ENCODE measurements around the gene SNX25. TPM values are rescaled to one million over a fixed set of nuclear protein-coding genes. Genes with fewer than 3 reads are reported as not detected.
"Not testable (repeated sequence)": the region's sequence is repeated elsewhere in the genome, so short reads cannot be mapped to it uniquely, and the experiment has no call there.

The SNX25 gene
- total RNA-seq, 2 experiments from 2014 or later = 18.9 to 21.6 TPM

DNA sequence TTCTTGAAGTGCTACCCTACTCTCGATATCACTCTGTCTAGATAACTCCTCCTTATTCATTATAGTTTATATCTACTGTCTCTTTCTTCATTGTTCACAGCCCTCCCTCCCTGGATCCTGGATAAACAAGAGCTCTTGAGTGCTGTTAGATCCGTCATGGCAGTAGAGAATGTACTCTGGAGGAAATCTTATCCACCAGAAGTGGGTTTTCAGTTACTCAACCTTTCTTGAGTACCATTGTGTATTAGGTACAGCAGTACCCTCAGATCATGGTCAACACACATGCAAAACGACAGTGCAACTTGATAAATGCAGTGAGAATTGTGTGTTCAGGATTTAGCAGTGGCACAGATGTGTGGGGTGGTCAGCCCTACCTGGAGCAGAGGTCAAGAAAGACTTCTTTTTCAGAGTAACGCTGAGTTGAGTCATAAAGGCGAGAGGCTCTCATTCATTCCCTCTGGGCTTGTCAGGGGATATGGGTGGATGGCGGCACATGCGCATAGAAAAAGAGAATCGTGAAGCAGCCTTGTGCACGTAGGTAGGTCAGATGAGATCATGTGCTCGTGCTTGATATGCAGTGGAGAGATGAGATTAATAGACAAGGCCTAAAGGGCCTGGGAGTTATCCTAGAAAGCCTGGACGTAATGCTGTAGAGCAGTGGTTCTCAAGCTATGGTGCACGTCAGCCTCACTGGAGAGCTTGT lies 89.5 kb downstream of the SNX25 start:
- no peaks in the 10 kb centered on the region for H3K27me3 Mint-ChIP-seq
- intact Hi-C loops (cut with micrococcal nuclease) = no loop called here
- no peak overlapping the region for H3K27ac Mint-ChIP-seq
- H3K36me3 Mint-ChIP-seq = peaks cover 8% of the 10 kb centered on the region
- ChIA-PET CTCF (interaction anchor here (0.7 kb wide), 1 partner anchor 8 kb away, joined by 3 read pairs; no protein-coding TSS in a partner anchor), POLR2A (no interaction called here)
- DNase-seq = no peak
- no peaks in the 10 kb centered on the region for H3K4me1 Mint-ChIP-seq (ENCODE audit: low read depth)
- no peak overlapping the region for H3K4me3 Mint-ChIP-seq
- no peaks in the 10 kb centered on the region for H3K9me3 Mint-ChIP-seq

DNA sequence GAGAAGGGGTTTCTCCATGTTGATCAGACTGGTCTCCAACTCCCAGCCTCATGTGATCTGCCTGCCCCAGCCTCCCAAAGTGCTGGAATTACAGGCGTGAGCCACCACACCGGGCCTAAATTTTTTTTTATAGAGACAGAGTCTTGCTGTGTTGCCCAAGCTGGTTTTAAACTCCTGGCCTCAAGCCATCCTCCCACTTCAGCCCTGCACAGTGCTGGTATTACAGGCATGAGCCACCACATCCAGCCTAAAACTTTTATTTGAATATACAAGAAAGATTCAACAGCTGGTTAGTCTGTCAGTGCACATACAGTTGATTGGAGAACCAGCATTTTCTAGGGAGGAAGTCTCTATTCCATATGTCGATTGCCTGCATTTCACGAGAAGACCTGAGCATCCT lies 95.1 kb downstream of the SNX25 start:
- Mint-ChIP-seq H3K27me3 (no peaks in the 10 kb centered on the region), H3K4me3 (no peak overlapping the region), H3K9me3 (no peaks in the 10 kb centered on the region), H3K4me1 (ENCODE audit: low read depth) (no peaks in the 10 kb centered on the region), H3K36me3 (no peaks in the 10 kb centered on the region), H3K27ac (no peak overlapping the region)
- DNase-seq = no peak
- intact Hi-C loops (cut with micrococcal nuclease) = no loop called here
- ChIA-PET CTCF (no interaction called here), POLR2A (no interaction called here)

DNA sequence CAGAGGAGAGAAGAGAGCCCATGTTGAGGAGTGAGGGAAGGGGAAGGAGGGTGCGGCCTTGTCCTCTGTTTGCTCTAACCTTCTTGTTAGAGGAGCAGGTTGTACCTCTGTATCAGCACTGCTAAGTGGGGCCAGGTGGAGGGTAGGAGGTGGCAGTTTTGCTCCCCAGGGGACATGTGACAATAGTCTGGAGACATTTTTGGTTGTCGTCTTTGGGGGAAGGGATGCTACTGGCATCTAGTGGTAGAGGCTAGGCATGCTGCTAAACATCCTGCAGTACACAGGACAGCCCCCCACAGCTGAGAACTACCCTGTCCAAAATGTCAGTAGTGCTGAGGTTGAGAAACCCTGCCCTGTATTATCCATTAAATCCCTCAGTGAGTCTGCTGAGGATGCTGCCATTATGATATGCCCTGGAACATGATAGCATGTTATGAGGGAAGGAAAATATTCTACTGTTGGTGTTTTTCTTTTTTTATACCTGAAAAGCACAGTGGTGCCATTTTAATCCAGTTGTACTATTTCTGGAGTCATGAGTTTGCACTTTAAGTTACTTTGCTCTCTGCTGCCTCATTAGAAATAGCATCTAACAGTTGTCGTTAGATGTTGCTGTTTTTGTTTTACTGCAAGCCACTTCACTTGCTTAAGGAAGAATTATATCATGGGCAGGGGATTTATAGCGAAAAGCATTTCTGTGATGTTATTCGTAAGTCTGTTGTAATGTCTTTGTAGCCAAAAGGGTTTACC lies 95.7 kb downstream of the SNX25 start:
- no peaks in the 10 kb centered on the region for H3K9me3 Mint-ChIP-seq
- ChIA-PET POLR2A (no interaction called here), CTCF (no interaction called here)
- no peak overlapping the region for H3K4me3 Mint-ChIP-seq
- intact Hi-C loops (cut with micrococcal nuclease) = loop anchor here (1.0 kb wide), 1 partner anchor 95 kb away; no protein-coding TSS in a partner anchor
- no peaks in the 10 kb centered on the region for H3K36me3 Mint-ChIP-seq
- H3K27me3 Mint-ChIP-seq = no peaks in the 10 kb centered on the region
- no peaks in the 10 kb centered on the region for H3K4me1 Mint-ChIP-seq (ENCODE audit: low read depth)
- peak; percentile 47 for DNase-seq
- H3K27ac Mint-ChIP-seq = no peak overlapping the region

DNA sequence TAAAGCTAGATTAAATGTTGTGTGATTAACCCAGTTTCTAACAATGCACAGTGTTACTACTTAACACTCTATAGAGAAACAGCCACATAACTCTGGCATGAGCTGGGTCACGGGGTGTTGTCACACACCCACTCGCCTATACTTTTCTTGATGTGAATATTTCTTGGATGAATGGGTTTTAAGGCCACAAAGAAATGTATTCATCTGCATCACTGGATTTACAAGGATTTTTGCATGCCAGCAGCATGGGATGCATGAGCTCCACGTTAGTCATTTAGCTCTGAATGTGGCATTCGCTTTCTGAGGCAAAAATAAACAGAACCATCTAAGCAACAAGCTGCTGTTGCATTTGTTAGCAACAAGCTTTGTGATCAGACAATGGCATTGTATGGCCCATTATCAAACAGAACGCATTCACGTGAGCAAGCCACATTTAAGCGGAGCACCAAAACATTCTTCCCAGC lies 96.6 kb downstream of the SNX25 start:
- H3K27ac Mint-ChIP-seq = no peak overlapping the region
- H3K36me3 Mint-ChIP-seq = peaks cover 2% of the 10 kb centered on the region
- H3K4me1 Mint-ChIP-seq (ENCODE audit: low read depth) = no peaks in the 10 kb centered on the region
- DNase-seq = no peak
- ChIA-PET CTCF (interaction anchor here (0.7 to 1.1 kb wide), 3 partner anchors 121 to 265 kb away, joined by 3 read pairs; no protein-coding TSS in a partner anchor), POLR2A (no interaction called here)
- no peak overlapping the region for H3K4me3 Mint-ChIP-seq
- intact Hi-C loops (cut with micrococcal nuclease) = loop anchor here (1.0 kb wide), 1 partner anchor 96 kb away; no protein-coding TSS in a partner anchor
- no peaks in the 10 kb centered on the region for H3K9me3 Mint-ChIP-seq
- no peaks in the 10 kb centered on the region for H3K27me3 Mint-ChIP-seq

DNA sequence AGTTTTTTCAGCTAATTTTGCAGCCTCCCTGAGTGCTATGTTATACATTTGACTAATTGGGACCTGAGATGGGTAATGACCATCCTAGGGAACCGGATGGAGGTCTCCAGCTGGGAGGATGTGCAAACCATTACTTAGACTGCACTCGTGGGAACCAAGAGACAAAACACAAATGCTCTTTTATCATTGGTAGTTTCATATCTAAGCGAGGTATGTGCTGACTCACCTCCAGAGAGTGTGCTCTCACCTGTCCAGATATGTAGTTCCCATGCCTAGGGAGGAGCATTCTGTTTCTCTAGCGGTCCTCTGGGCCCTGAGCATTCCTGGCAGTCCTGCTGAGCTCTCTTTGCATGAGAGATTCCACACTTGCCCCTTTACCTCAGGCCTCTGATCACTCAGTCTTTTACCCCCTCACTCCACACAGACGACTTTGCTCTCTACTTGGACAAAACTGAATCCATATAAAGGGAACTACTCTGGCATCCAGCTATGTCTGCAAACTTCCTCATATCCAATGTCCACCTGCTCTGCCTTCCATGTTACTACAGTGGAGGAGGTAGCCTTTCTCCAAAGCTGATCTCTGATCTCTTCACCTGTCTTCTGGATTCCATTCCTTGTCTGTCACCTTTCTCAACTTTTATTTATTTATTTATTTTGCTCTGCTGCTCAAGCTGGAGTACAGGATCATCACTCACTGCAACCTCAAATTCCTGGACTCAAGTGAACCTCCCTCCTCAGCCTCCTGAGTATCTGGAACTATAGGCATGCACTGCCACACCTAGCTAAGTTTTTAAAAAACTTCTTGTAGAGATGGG lies 97.9 kb downstream of the SNX25 start:
- DNase-seq = no peak
- H3K4me1 Mint-ChIP-seq (ENCODE audit: low read depth) = no peaks in the 10 kb centered on the region
- no peaks in the 10 kb centered on the region for H3K27me3 Mint-ChIP-seq
- H3K36me3 Mint-ChIP-seq = peaks cover 8% of the 10 kb centered on the region
- ChIA-PET POLR2A (no interaction called here), CTCF (interaction anchor here (0.6 kb wide), 1 partner anchor 111 kb away, joined by 3 read pairs; no protein-coding TSS in a partner anchor)
- H3K27ac Mint-ChIP-seq = no peak overlapping the region
- intact Hi-C loops (cut with micrococcal nuclease) = no loop called here
- H3K4me3 Mint-ChIP-seq = no peak overlapping the region
- no peaks in the 10 kb centered on the region for H3K9me3 Mint-ChIP-seq

- peaks cover 21% of the 10 kb centered on the region for H3K36me3 Mint-ChIP-seq
Measured at GRCh38 chr4:185309770-185310169, 100.4 kb downstream of the SNX25 start.

GRCh38 chr4:185311113-185311888 lies 101.9 kb downstream of the SNX25 start:
- Mint-ChIP-seq H3K9me3 (no peaks in the 10 kb centered on the region), H3K27ac (no peak overlapping the region), H3K27me3 (no peaks in the 10 kb centered on the region), H3K36me3 (peaks cover 28% of the 10 kb centered on the region), H3K4me3 (no peak overlapping the region), H3K4me1 (ENCODE audit: low read depth) (no peaks in the 10 kb centered on the region)
- ChIA-PET CTCF (no interaction called here), POLR2A (no interaction called here)
- intact Hi-C loops (cut with micrococcal nuclease) = no loop called here
- DNase-seq = no peak

More at GRCh38 chr4:185309770-185310169, 100.4 kb downstream of the SNX25 start:
- Mint-ChIP-seq H3K27me3 (no peaks in the 10 kb centered on the region), H3K27ac (no peak overlapping the region), H3K4me1 (ENCODE audit: low read depth) (no peaks in the 10 kb centered on the region), H3K4me3 (no peak overlapping the region), H3K9me3 (no peaks in the 10 kb centered on the region)
- DNase-seq = no peak
- intact Hi-C loops (cut with micrococcal nuclease) = no loop called here
- ChIA-PET CTCF (no interaction called here), POLR2A (no interaction called here)

GRCh38 chr4:185312699-185313098 lies 103.3 kb downstream of the SNX25 start:
- H3K27ac Mint-ChIP-seq = no peak overlapping the region
- H3K36me3 Mint-ChIP-seq = peaks cover 42% of the 10 kb centered on the region
- ChIA-PET POLR2A (no interaction called here), CTCF (no interaction called here)
- intact Hi-C loops (cut with micrococcal nuclease) = no loop called here
- no peaks in the 10 kb centered on the region for H3K27me3 Mint-ChIP-seq
- H3K4me1 Mint-ChIP-seq (ENCODE audit: low read depth) = no peaks in the 10 kb centered on the region
- DNase-seq = no peak
- no peak overlapping the region for H3K4me3 Mint-ChIP-seq
- H3K9me3 Mint-ChIP-seq = no peaks in the 10 kb centered on the region

GRCh38 chr4:185317462-185317861 lies 108.1 kb downstream of the SNX25 start:
- peaks cover 44% of the 10 kb centered on the region for H3K36me3 Mint-ChIP-seq
- H3K4me3 Mint-ChIP-seq; H3K9me3 Mint-ChIP-seq; POLR2A ChIA-PET; H3K27ac Mint-ChIP-seq; CTCF ChIA-PET; H3K27me3 Mint-ChIP-seq; intact Hi-C loops (cut with micrococcal nuclease); DNase-seq; H3K4me1 Mint-ChIP-seq (ENCODE audit: low read depth): not testable (repeated sequence)

- POLR2A ChIA-PET = no interaction called here
- Mint-ChIP-seq H3K4me3 (no peak overlapping the region), H3K27ac (no peak overlapping the region), H3K36me3 (peaks cover 44% of the 10 kb centered on the region), H3K27me3 (no peaks in the 10 kb centered on the region), H3K9me3 (no peaks in the 10 kb centered on the region), H3K4me1 (ENCODE audit: low read depth) (peaks cover 8% of the 10 kb centered on the region)
- no peak for DNase-seq
- CTCF ChIA-PET = no interaction called here
- intact Hi-C loops (cut with micrococcal nuclease) = no loop called here
Measured at GRCh38 chr4:185317880-185318279, 108.5 kb downstream of the SNX25 start.

DNA sequence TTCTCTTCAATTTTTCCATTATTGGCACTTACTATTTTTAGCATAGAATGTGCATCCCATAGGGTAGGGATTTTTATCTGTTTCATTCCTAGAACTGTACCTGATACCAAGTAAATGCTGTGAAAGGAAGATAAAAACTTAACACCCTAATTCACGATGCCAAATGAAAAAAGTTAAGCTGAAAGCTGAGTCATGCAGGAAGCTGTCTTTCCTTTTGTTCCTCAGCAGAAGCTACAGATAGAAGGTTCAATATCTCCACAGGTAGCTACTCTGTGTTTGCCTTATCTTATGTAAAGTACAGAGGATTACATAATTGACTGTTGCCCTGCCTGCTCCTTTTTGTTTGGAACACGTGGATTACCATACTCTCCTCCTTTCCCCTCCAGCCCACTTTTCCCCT lies 109.3 kb downstream of the SNX25 start:
- Mint-ChIP-seq H3K27me3 (no peaks in the 10 kb centered on the region), H3K27ac (no peak overlapping the region), H3K4me1 (ENCODE audit: low read depth) (peaks cover 8% of the 10 kb centered on the region), H3K36me3 (peaks cover 39% of the 10 kb centered on the region), H3K9me3 (no peaks in the 10 kb centered on the region), H3K4me3 (no peak overlapping the region)
- ChIA-PET POLR2A (no interaction called here), CTCF (no interaction called here)
- no peak for DNase-seq
- intact Hi-C loops (cut with micrococcal nuclease) = no loop called here

GRCh38 chr4:185322803-185323202 lies 113.4 kb downstream of the SNX25 start:
- peaks cover 20% of the 10 kb centered on the region for H3K36me3 Mint-ChIP-seq
- intact Hi-C loops (cut with micrococcal nuclease) = no loop called here
- DNase-seq = no peak
- H3K27ac Mint-ChIP-seq = no peak overlapping the region
- no peaks in the 10 kb centered on the region for H3K27me3 Mint-ChIP-seq
- peaks cover 8% of the 10 kb centered on the region for H3K4me1 Mint-ChIP-seq (ENCODE audit: low read depth)
- H3K4me3 Mint-ChIP-seq = no peak overlapping the region
- H3K9me3 Mint-ChIP-seq = no peaks in the 10 kb centered on the region
- ChIA-PET CTCF (interaction anchor here (0.7 kb wide), 1 partner anchor 142 kb away, joined by 3 read pairs; no protein-coding TSS in a partner anchor), POLR2A (no interaction called here)

All from activated CD4-positive, alpha-beta memory T cell treated with anti-CD3 and anti-CD28 coated beads for 36 hours (primary cell).